HCT116 (cell line): ENCODE measurements around the gene HSPG2. TPM values are rescaled to one million over a fixed set of nuclear protein-coding genes. Genes with fewer than 3 reads are reported as not detected.
"Not testable (repeated sequence)": the region's sequence is repeated elsewhere in the genome, so short reads cannot be mapped to it uniquely, and the experiment has no call there.

Experiments
- ATAC-seq: fragments of 200-7000 bp; cut with Tn5 transposase; 2 replicates; pipeline ENCODE4 v1.9.1; 2020; ENCODE audit warnings: mild to moderate bottlenecking, moderate library complexity
- BruUV-seq: library from RNA; stranded (reverse); fragments of 400-500 nt; replicated peaks from 2 replicates; lab custom pipeline; 2021; lab: Mats Ljungman, UMichigan
- CTCF ChIA-PET: fragments of 300-600 bp; sonication (Branson Sonifier 250); formaldehyde crosslinking; loops from one replicate; lab custom pipeline; 2021; ENCODE audit warnings: antibody characterized with exemption; lab: Charles Lee
- POLR2A ChIA-PET: fragments of 300-600, 350-600 bp; sonication (Branson Sonifier 250); formaldehyde crosslinking; loops from one replicate; lab custom pipeline; 2021; ENCODE audit warnings: antibody characterized with exemption; lab: Charles Lee
- RAD21 ChIA-PET, 2 experiments: fragments of 300-600 bp; sonication (Branson Sonifier 250); formaldehyde crosslinking; loops; one replicate each; lab custom pipeline; 2023; ENCODE audit warnings: low total read pairs in 2 of 2; ENCODE audit not compliant: uncharacterized antibody in 2 of 2, unreplicated experiment in 2 of 2, low non-redundant PET in 1 of 2; lab: Charles Lee
- DNase-seq: peaks from one replicate; pipeline ENCODE4 v3.0.0-alpha.2; 2010; ENCODE audit warnings: low read depth, low spot score
- H2AFZ ChIP-seq: fragments of 200-600 bp; shearing (Covaris generic), sonication (generic); 2 replicates; pipeline ENCODE4 v1.6.1; 2017; ENCODE audit warnings: low read depth, mixed run types, mixed read lengths, antibody characterized with exemption, low read length; ENCODE audit not compliant: poor library complexity, severe bottlenecking
- H3K27ac ChIP-seq: 2 replicates; pipeline ENCODE4 v1.5.1; 2012; ENCODE audit warnings: low read depth, low read length
- H3K27me3 ChIP-seq: fragments of 200-600 bp; sonication (generic); 2 replicates; pipeline ENCODE4 v1.6.1; 2016; ENCODE audit warnings: mixed run types, low read length, mixed read lengths; ENCODE audit not compliant: insufficient read depth
- H3K36me3 ChIP-seq, 2 experiments: fragments of 200-500 bp in 1 of 2; fragments of 200-600 bp in 1 of 2; sonication (Bioruptor generic) in 1 of 2; sonication (generic) in 1 of 2; 2 replicates each; pipeline versions ENCODE4 v1.5.1 to v1.6.1; 2014 to 2016; ENCODE audit warnings: low read length in 2 of 2, inconsistent platforms in 1 of 2, mixed read lengths in 1 of 2, mixed run types in 1 of 2; ENCODE audit not compliant: insufficient read depth in 2 of 2, control insufficient read depth in 1 of 2
- H3K4me1 ChIP-seq, 2 experiments: fragments of 200-600 bp in 1 of 2; sonication (generic) in 1 of 2; 2 replicates each; pipeline versions ENCODE4 v1.5.1 to v1.6.1; 2012 to 2017; ENCODE audit warnings: low read length in 2 of 2, inconsistent platforms in 1 of 2, mild to moderate bottlenecking in 1 of 2, mixed read lengths in 1 of 2, mixed run types in 1 of 2, moderate library complexity in 1 of 2; ENCODE audit not compliant: insufficient read depth in 2 of 2, control insufficient read depth in 1 of 2
- H3K4me2 ChIP-seq: fragments of 200-600 bp; sonication (generic); 2 replicates; pipeline ENCODE4 v1.6.1; 2017; ENCODE audit warnings: mixed run types, low read length, mixed read lengths
- H3K4me3 ChIP-seq, 2 experiments: fragments of 200-600 bp in 1 of 2; sonication (generic) in 1 of 2; replicated peaks in 1 of 2; 2 replicates each; pipeline ENCODE4 v1.5.1; 2011 to 2016; ENCODE audit warnings: low read length in 2 of 2, control low read depth in 1 of 2, low read depth in 1 of 2, mild to moderate bottlenecking in 1 of 2, mixed read lengths in 1 of 2, mixed run types in 1 of 2
- H3K79me2 ChIP-seq: fragments of 200-600 bp; sonication (generic); 2 replicates; pipeline ENCODE4 v1.6.1; 2017; ENCODE audit warnings: mild to moderate bottlenecking, mixed run types, low read length, moderate library complexity, mixed read lengths; ENCODE audit not compliant: insufficient read depth
- H3K9ac ChIP-seq: fragments of 200-600 bp; sonication (generic); 2 replicates; pipeline ENCODE4 v1.6.1; 2016; ENCODE audit warnings: low read length, mixed read lengths
- H3K9me2 ChIP-seq: fragments of 200-600 bp; sonication (generic), shearing (Covaris generic); 2 replicates; pipeline ENCODE4 v1.6.1; 2017; ENCODE audit warnings: mixed run types, mild to moderate bottlenecking, moderate library complexity; ENCODE audit not compliant: insufficient read depth
- H3K9me3 ChIP-seq, 2 experiments: fragments of 200-500 bp in 1 of 2; fragments of 200-600 bp in 1 of 2; sonication (Bioruptor generic) in 1 of 2; sonication (generic) in 1 of 2; 2 replicates each; pipeline ENCODE4 v1.6.1; 2014 to 2017; ENCODE audit warnings: low read length in 2 of 2, mixed read lengths in 2 of 2, inconsistent platforms in 1 of 2, low read depth in 1 of 2, mild to moderate bottlenecking in 1 of 2, mixed run types in 1 of 2, moderate library complexity in 1 of 2; ENCODE audit not compliant: control insufficient read depth in 1 of 2, insufficient read depth in 1 of 2
- H4K20me1 ChIP-seq: fragments of 200-600 bp; sonication (generic), shearing (Covaris generic); 2 replicates; pipeline ENCODE4 v1.6.1; 2017; ENCODE audit warnings: mixed run types, mild to moderate bottlenecking, moderate library complexity; ENCODE audit not compliant: insufficient read depth
- REST ChIP-seq: IDR thresholded peaks from 2 replicates; pipeline ENCODE4 v1.6.1; 2012; ENCODE audit warnings: low read depth
- intact Hi-C: fragments of 100-400 bp; cut with micrococcal nuclease; formaldehyde crosslinking; loops from 2 replicates; pipeline ENCODE4 v1.10.0; 2022
- total RNA-seq: library from RNA; stranded (reverse); gene quantifications from one replicate; pipeline ENCODE4 v1.2.1, GENCODE V29; 2021; ENCODE audit not compliant: unreplicated experiment

Gene HSPG2
- total RNA-seq, 1 experiment from 2014 or later, result 55.7 TPM

- TF ChIP-seq REST, result no peak
Observed at GRCh38 chr1:21786640-21787039, 150.5 kb downstream of the HSPG2 start (continued).

GRCh38 chr1:21785764-21786163, 151.3 kb downstream of the HSPG2 start:
- Histone ChIP-seq H3K79me2 (peaks cover 20% of the 10 kb centered on the region), H3K4me1 (peaks cover 2 to 27% of the 10 kb centered on the region in 2 experiments; a peak in 3 of 4 replicates)
- H3K27me3 ChIP-seq, H3K36me3 ChIP-seq, H3K9ac ChIP-seq, H4K20me1 ChIP-seq, DNase-seq, H3K27ac ChIP-seq, H3K9me3 ChIP-seq, H2AFZ ChIP-seq, H3K4me2 ChIP-seq, H3K4me3 ChIP-seq, ATAC-seq, intact Hi-C loops, CTCF ChIA-PET, POLR2A ChIA-PET, BruUV-seq, H3K9me2 ChIP-seq, RAD21 ChIA-PET: not testable (repeated sequence)
